Measurements from ENCODE around the gene CNN1. TPM values are rescaled to one million over a fixed set of nuclear protein-coding genes. Genes with fewer than 3 reads are reported as not detected.

The CNN1 gene
- total RNA-seq, 2 experiments from 2014 or later: not detected

DNA sequence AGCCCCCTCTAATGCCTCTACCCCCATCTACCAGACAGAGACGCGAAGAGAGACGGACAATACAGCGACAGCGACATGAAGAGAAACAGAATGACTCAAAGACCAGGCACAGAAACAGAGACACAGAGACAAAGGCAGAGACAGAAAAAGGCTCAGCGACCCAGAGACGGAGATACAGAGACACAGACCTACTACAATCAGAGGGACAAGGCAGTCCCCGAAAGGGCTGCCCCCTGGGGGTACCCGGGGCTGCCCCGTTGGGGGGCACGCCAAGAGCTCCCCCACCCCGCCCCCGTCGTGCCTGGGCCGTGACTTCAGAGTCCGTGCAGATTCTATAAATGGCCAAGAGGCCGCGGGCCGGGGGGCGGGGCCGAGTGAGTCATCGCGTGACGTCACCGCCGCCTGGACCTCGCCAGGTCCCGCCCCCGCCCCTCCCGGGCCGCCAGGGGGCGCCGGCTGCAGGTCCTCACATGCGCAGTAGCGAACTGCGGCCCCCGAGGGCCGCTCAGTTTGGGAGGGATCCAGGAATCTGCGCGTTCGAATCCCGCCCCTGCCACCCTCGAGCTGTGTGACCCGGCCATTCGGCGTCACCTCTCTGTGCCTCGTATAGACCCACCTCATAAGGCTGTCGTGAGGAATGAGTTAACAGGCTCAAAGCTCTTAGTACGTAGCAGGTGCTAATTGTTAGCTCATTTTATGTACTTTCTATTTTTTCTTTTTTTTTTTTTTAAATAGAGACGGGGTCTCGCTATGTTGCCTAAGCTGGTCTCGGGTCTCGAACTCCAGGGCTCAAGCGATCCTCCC, 2.7 kb upstream of the CNN1 start:
- peaks cover 17 to 18% of the 10 kb centered on the region in 2 experiments for H3K27me3 ChIP-seq (ENCODE audit: control insufficient read depth in 1 of 2, insufficient read depth in 2 of 2, low read length in 2 of 2)
- intact Hi-C loops (cut with DNase I, micrococcal nuclease): loop anchor here (1.0 kb wide), 2 partner anchors 21 to 51 kb away; no protein-coding TSS in a partner anchor

GRCh38 chr19:11539495-11540365, 1.1 kb downstream of the CNN1 start:
- Histone ChIP-seq H3K4me3 (ENCODE audit: low read length) (no peak overlapping the region), H3K9me3 (ENCODE audit: control insufficient read depth in 1 of 2, insufficient read depth in 1 of 2, low read length in 2 of 2) (peaks cover 0 to 6% of the 10 kb centered on the region in 2 experiments), H3K36me3 (ENCODE audit: insufficient read depth, low read length) (no peaks in the 10 kb centered on the region), H3K27ac (ENCODE audit: low read depth in 1 of 2, low read length in 2 of 2) (no peak overlapping the region), H3K4me1 (ENCODE audit: insufficient read depth, low read length) (peaks cover 21% of the 10 kb centered on the region), H3K27me3 (ENCODE audit: control insufficient read depth in 1 of 2, insufficient read depth in 2 of 2, low read length in 2 of 2) (peaks cover 17 to 23% of the 10 kb centered on the region in 2 experiments)
- no peak for DNase-seq
- ChIA-PET CTCF (no interaction called here), POLR2A (no interaction called here)
- H3K4me3 Mint-ChIP-seq: no peak overlapping the region
- no peak for ATAC-seq (ENCODE audit: poor library complexity)
- TF ChIP-seq, protein P1, sequence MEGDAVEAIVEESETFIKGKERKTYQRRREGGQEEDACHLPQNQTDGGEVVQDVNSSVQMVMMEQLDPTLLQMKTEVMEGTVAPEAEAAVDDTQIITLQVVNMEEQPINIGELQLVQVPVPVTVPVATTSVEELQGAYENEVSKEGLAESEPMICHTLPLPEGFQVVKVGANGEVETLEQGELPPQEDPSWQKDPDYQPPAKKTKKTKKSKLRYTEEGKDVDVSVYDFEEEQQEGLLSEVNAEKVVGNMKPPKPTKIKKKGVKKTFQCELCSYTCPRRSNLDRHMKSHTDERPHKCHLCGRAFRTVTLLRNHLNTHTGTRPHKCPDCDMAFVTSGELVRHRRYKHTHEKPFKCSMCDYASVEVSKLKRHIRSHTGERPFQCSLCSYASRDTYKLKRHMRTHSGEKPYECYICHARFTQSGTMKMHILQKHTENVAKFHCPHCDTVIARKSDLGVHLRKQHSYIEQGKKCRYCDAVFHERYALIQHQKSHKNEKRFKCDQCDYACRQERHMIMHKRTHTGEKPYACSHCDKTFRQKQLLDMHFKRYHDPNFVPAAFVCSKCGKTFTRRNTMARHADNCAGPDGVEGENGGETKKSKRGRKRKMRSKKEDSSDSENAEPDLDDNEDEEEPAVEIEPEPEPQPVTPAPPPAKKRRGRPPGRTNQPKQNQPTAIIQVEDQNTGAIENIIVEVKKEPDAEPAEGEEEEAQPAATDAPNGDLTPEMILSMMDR (IDR thresholded peaks at IDR 0.05): no peak
- intact Hi-C loops (cut with DNase I, micrococcal nuclease): no loop called here
- H3K36me3 Mint-ChIP-seq (ENCODE audit: low read depth): no peaks in the 10 kb centered on the region
- H3K4me1 Mint-ChIP-seq (ENCODE audit: low read depth): peaks cover 9% of the 10 kb centered on the region
- peaks cover 28% of the 10 kb centered on the region for H3K27me3 Mint-ChIP-seq
- no peak overlapping the region for H3K27ac Mint-ChIP-seq
- no peaks in the 10 kb centered on the region for H3K9me3 Mint-ChIP-seq

More for the DNA sequence above, 2.7 kb upstream of the CNN1 start:
- peak overlapping the region; percentile 24 for H3K4me3 ChIP-seq (ENCODE audit: low read length)
- CTCF ChIA-PET: interaction anchor here (0.7 to 1.3 kb wide), 4 partner anchors 8 to 500 kb away, joined by 3 to 5 read pairs (median 4); partner anchors contain the start of gene ELOF1
- POLR2A ChIA-PET: interaction anchor here (1.1 to 1.4 kb wide), 2 partner anchors 16 to 23 kb away, joined by 3 to 8 read pairs; partner anchors contain the start of gene ELOF1
- ATAC-seq (ENCODE audit: poor library complexity) (peak; percentile 84), DNase-seq (peak; percentile 59 to 92 (median 79))
- H3K4me1 Mint-ChIP-seq (ENCODE audit: low read depth): peaks cover 12% of the 10 kb centered on the region
- H3K27ac ChIP-seq (ENCODE audit: low read depth in 1 of 2, low read length in 2 of 2): no peak overlapping the region
- peak overlapping the region; percentile 48 for H3K27ac Mint-ChIP-seq
- TF ChIP-seq, protein P1 (IDR thresholded peaks at IDR 0.05): peak; percentile 87
- H3K27me3 Mint-ChIP-seq: peaks cover 20% of the 10 kb centered on the region
- H3K9me3 ChIP-seq (ENCODE audit: control insufficient read depth in 1 of 2, insufficient read depth in 1 of 2, low read length in 2 of 2): peaks cover 0 to 6% of the 10 kb centered on the region in 2 experiments
- H3K36me3 ChIP-seq (ENCODE audit: insufficient read depth, low read length): no peaks in the 10 kb centered on the region
- peak overlapping the region; percentile 71 for H3K4me3 Mint-ChIP-seq
- peaks cover 21% of the 10 kb centered on the region for H3K4me1 ChIP-seq (ENCODE audit: insufficient read depth, low read length)
- no peaks in the 10 kb centered on the region for H3K36me3 Mint-ChIP-seq (ENCODE audit: low read depth)
- H3K9me3 Mint-ChIP-seq: no peaks in the 10 kb centered on the region

- Mint-ChIP-seq H3K27me3 (peaks cover 28% of the 10 kb centered on the region), H3K27ac (no peak overlapping the region), H3K4me1 (ENCODE audit: low read depth) (peaks cover 3% of the 10 kb centered on the region), H3K4me3 (no peak overlapping the region), H3K9me3 (no peaks in the 10 kb centered on the region), H3K36me3 (ENCODE audit: low read depth) (no peaks in the 10 kb centered on the region)
- CTCF ChIA-PET: no interaction called here
- DNase-seq: no peak
- intact Hi-C loops (cut with DNase I, micrococcal nuclease): no loop called here
- Histone ChIP-seq H3K36me3 (ENCODE audit: insufficient read depth, low read length) (no peaks in the 10 kb centered on the region), H3K4me3 (ENCODE audit: low read length) (no peak overlapping the region), H3K9me3 (ENCODE audit: control insufficient read depth in 1 of 2, insufficient read depth in 1 of 2, low read length in 2 of 2) (peaks cover 0 to 6% of the 10 kb centered on the region in 2 experiments), H3K27me3 (ENCODE audit: control insufficient read depth in 1 of 2, insufficient read depth in 2 of 2, low read length in 2 of 2) (peaks cover 17 to 23% of the 10 kb centered on the region in 2 experiments), H3K27ac (ENCODE audit: low read depth in 1 of 2, low read length in 2 of 2) (no peak overlapping the region), H3K4me1 (ENCODE audit: insufficient read depth, low read length) (peaks cover 19% of the 10 kb centered on the region)
- TF ChIP-seq, protein P1 (IDR thresholded peaks at IDR 0.05): no peak
- POLR2A ChIA-PET: no interaction called here
- no peak for ATAC-seq (ENCODE audit: poor library complexity)
Measured at GRCh38 chr19:11540645-11541044, 2.0 kb downstream of the CNN1 start.
